MM.1S (cell line): ENCODE data around the gene VGLL3.
"Not testable (repeated sequence)": the region's sequence is repeated elsewhere in the genome, so short reads cannot be mapped to it uniquely, and the experiment has no call there.

ENCODE experiments used
- DNase-seq: peaks from one replicate; pipeline ENCODE4 v3.0.0-alpha.2; 2015
- H2AFZ ChIP-seq: fragments of 300-600 bp; sonication (generic); 2 replicates; pipeline ENCODE4 v1.6.0; 2016; ENCODE audit warnings: antibody characterized with exemption, low read length
- H3F3A ChIP-seq: fragments of 300-600 bp; sonication (generic); 2 replicates; pipeline ENCODE4 v1.6.1; 2016; ENCODE audit warnings: mild to moderate bottlenecking, antibody characterized with exemption, low read length, moderate library complexity, mixed read lengths; ENCODE audit not compliant: insufficient read depth
- H3K27ac ChIP-seq: fragments of 300-600 bp; sonication (generic); 2 replicates; pipeline ENCODE4 v1.5.1; 2016; ENCODE audit warnings: mild to moderate bottlenecking, low read length
- H3K27me3 ChIP-seq: fragments of 300-600 bp; sonication (generic); replicated peaks from 2 replicates; pipeline ENCODE4 v1.6.0; 2016; ENCODE audit warnings: low read length; ENCODE audit not compliant: insufficient read depth
- H3K36me3 ChIP-seq: fragments of 300-600 bp; sonication (generic); replicated peaks from 2 replicates; pipeline ENCODE4 v1.6.1; 2016; ENCODE audit warnings: mild to moderate bottlenecking, low read length, mixed read lengths; ENCODE audit not compliant: insufficient read depth
- H3K4me1 ChIP-seq: fragments of 300-600 bp; sonication (generic); 2 replicates; pipeline ENCODE4 v1.6.1; 2016; ENCODE audit warnings: low read length, mixed read lengths
- H3K4me2 ChIP-seq: fragments of 300-600 bp; sonication (generic); 2 replicates; pipeline ENCODE4 v1.6.0; 2016; ENCODE audit warnings: low read depth, low read length
- H3K4me3 ChIP-seq: fragments of 300-600 bp; sonication (generic); 2 replicates; pipeline ENCODE4 v1.5.1; 2016; ENCODE audit warnings: low read length, mixed read lengths
- H3K79me2 ChIP-seq: fragments of 300-600 bp; sonication (generic); 2 replicates; pipeline ENCODE4 v1.6.1; 2016; ENCODE audit warnings: mixed run types, low read length, mixed read lengths
- H3K9ac ChIP-seq: fragments of 300-600 bp; sonication (generic); 2 replicates; pipeline ENCODE4 v1.6.1; 2016; ENCODE audit warnings: low read length, mixed read lengths
- H3K9me2 ChIP-seq: fragments of 300-600 bp; sonication (generic); replicated peaks from 2 replicates; pipeline ENCODE4 v1.6.1; 2016; ENCODE audit warnings: mild to moderate bottlenecking, low read length, mixed read lengths; ENCODE audit not compliant: insufficient read depth
- H3K9me3 ChIP-seq: fragments of 300-600 bp; sonication (generic); replicated peaks from 2 replicates; pipeline ENCODE4 v1.6.1; 2016; ENCODE audit warnings: mild to moderate bottlenecking, low read length, mixed read lengths; ENCODE audit not compliant: insufficient read depth
- H4K20me1 ChIP-seq: fragments of 300-600 bp; sonication (generic); 2 replicates; pipeline ENCODE4 v1.6.1; 2016; ENCODE audit warnings: mild to moderate bottlenecking, low read length, moderate library complexity, mixed read lengths; ENCODE audit not compliant: insufficient read depth
- EZH2 ChIP-seq: fragments of 300-600 bp; sonication (generic); optimal IDR thresholded peaks from 2 replicates; pipeline ENCODE3; 2017; ENCODE audit warnings: low read depth, mild to moderate bottlenecking, antibody characterized with exemption, low read length, mixed read lengths
- EZH2phosphoT487 ChIP-seq: fragments of 300-600 bp; sonication (generic); IDR thresholded peaks from 2 replicates; pipeline ENCODE4 v1.6.1; 2018; ENCODE audit warnings: antibody characterized with exemption, low read length
- TF ChIP-seq, protein P1 (sequence below): fragments of 300-600 bp; sonication (generic); IDR thresholded peaks from 2 replicates; pipeline ENCODE4 v1.5.1; 2016; ENCODE audit warnings: antibody characterized with exemption, low read length, mixed read lengths

The VGLL3 gene

DNA sequence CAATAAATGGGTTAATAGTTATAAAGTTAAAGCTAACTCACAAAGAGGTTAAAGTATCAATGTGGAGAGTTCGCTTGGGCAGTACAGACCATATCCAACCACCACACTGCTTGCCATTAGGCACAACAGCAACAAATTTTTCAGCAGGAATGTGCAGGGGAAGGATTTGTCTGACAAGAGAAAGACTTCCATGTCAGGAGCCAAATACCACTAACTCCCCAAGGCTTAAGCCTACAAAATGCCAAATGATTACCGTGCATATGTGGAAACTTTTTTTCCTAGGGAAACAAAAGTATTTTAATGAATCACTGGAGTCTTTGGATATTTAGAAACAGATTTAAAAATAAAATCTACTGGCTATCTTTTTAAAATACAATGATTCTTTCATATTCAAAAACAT is 8.1 kb downstream of the VGLL3 start:
- Histone ChIP-seq H3K79me2 (no peaks in the 10 kb centered on the region), H3K27me3 (no peaks in the 10 kb centered on the region), H3K27ac (no peak overlapping the region), H4K20me1 (no peaks in the 10 kb centered on the region), H3K9me3 (no peaks in the 10 kb centered on the region), H3F3A (no peaks in the 10 kb centered on the region), H3K4me2 (no peak overlapping the region), H3K36me3 (no peaks in the 10 kb centered on the region), H3K4me3 (no peak overlapping the region), H3K9me2 (no peaks in the 10 kb centered on the region), H3K4me1 (no peaks in the 10 kb centered on the region), H2AFZ (no peak overlapping the region), H3K9ac (no peak overlapping the region)
- no peak for DNase-seq
- TF ChIP-seq EZH2 (no peak), EZH2phosphoT487 (no peak)
- TF ChIP-seq, protein P1, sequence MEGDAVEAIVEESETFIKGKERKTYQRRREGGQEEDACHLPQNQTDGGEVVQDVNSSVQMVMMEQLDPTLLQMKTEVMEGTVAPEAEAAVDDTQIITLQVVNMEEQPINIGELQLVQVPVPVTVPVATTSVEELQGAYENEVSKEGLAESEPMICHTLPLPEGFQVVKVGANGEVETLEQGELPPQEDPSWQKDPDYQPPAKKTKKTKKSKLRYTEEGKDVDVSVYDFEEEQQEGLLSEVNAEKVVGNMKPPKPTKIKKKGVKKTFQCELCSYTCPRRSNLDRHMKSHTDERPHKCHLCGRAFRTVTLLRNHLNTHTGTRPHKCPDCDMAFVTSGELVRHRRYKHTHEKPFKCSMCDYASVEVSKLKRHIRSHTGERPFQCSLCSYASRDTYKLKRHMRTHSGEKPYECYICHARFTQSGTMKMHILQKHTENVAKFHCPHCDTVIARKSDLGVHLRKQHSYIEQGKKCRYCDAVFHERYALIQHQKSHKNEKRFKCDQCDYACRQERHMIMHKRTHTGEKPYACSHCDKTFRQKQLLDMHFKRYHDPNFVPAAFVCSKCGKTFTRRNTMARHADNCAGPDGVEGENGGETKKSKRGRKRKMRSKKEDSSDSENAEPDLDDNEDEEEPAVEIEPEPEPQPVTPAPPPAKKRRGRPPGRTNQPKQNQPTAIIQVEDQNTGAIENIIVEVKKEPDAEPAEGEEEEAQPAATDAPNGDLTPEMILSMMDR: no peak

DNA sequence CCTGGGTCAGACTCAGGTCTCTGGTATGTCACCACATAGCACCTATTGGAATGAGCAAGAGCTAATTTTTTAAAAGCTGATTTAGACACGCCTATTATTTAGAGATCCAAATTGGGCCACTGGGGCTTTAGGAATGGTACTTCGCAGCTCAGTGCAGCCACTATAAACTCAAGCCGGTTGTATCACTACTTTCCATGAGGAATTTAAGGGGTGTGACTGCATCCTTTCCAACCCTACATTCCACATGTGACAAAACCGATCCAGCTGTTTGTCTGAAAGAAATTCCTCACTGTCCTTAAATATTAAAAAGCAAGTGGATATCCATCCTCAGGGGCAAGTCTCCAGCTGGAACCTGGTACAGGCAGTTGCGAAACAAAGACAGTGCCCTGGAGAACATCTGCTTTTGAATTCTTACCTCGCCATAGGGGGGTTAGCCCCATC is 12.8 kb downstream of the VGLL3 start:
- Histone ChIP-seq H3K9me2 (no peaks in the 10 kb centered on the region), H3K27ac (no peak overlapping the region), H3K27me3 (no peaks in the 10 kb centered on the region), H3K4me2 (no peak overlapping the region), H3K79me2 (no peaks in the 10 kb centered on the region), H4K20me1 (no peaks in the 10 kb centered on the region), H3K4me1 (no peaks in the 10 kb centered on the region), H3K9ac (no peak overlapping the region), H3K4me3 (no peak overlapping the region), H2AFZ (no peak overlapping the region), H3K9me3 (no peaks in the 10 kb centered on the region), H3F3A (no peaks in the 10 kb centered on the region), H3K36me3 (no peaks in the 10 kb centered on the region)
- DNase-seq: no peak
- TF ChIP-seq, protein P1: no peak
- no peak for TF ChIP-seq EZH2phosphoT487
- TF ChIP-seq EZH2: no peak

DNA sequence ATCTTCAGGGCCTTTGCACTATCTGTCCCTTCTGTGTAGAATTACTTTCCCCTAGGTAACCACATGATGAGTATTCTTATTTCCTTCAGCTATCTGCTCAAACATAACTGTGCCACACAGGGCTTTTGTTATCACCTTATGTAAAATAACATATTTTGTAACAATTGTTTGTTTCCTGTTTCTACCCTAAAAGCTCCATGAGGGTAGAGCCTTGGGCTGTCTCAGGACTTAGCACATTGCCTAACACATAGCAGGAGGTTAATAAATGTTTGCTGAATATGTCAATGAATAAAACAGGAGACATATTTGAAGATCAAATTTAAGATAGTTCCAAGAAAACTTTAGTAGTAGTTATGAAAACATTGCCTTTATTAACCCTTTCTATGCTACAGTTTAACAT is 14.7 kb downstream of the VGLL3 start:
- no peak overlapping the region for H3K27ac ChIP-seq
- no peaks in the 10 kb centered on the region for H3K4me1 ChIP-seq
- no peaks in the 10 kb centered on the region for H3K27me3 ChIP-seq
- H3K9me2 ChIP-seq: no peaks in the 10 kb centered on the region
- H2AFZ ChIP-seq: no peak overlapping the region
- no peaks in the 10 kb centered on the region for H3K79me2 ChIP-seq
- no peak for TF ChIP-seq EZH2
- TF ChIP-seq EZH2phosphoT487: no peak
- TF ChIP-seq, protein P1: no peak
- H3K4me3 ChIP-seq: no peak overlapping the region
- H3K9ac ChIP-seq: no peak overlapping the region
- no peak for DNase-seq
- H3K36me3 ChIP-seq: no peaks in the 10 kb centered on the region
- no peaks in the 10 kb centered on the region for H4K20me1 ChIP-seq
- no peaks in the 10 kb centered on the region for H3F3A ChIP-seq
- no peaks in the 10 kb centered on the region for H3K9me3 ChIP-seq
- no peak overlapping the region for H3K4me2 ChIP-seq

DNA sequence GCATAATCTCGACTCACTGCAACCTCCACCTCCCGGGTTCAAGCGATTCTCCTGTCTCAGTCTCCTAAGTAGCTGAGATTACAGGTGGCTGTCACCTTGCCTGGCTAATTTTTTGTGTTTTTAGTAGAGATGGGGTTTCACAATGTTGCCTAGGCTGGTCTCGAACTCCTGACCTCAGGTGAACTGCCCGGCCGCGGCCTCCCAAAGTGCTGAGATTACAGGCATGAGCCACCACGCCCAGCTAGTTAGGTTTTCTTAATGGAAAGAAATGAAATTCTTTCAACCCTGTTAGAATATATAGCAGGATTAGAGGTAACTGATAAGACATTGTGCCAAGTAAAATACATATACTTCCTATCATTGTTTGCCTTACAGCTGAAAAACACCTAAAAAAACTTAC is 16.8 kb downstream of the VGLL3 start:
- not testable (repeated sequence) for H3F3A ChIP-seq, H3K36me3 ChIP-seq, H2AFZ ChIP-seq, H3K4me3 ChIP-seq, H3K27ac ChIP-seq, H3K27me3 ChIP-seq, H3K9me2 ChIP-seq, H3K4me2 ChIP-seq, H3K79me2 ChIP-seq, H3K4me1 ChIP-seq, H3K9ac ChIP-seq, DNase-seq, H4K20me1 ChIP-seq, H3K9me3 ChIP-seq
